Activated T-cell treated with anti-CD3 and anti-CD28 coated beads, Interleukin-2, amount 50 U/mL, for 24 hours (primary cell): ENCODE data around the gene CFAP73.
"Not testable (repeated sequence)": the region's sequence is repeated elsewhere in the genome, so short reads cannot be mapped to it uniquely, and the experiment has no call there.

Experiments used
- DNase-seq: peaks from one replicate; pipeline ENCODE4 v3.0.0-alpha.2; 2020
- H3K27ac Mint-ChIP-seq: 2 replicates; pipeline ENCODE4 v1.8.0; 2020; ENCODE audit warnings: mild to moderate bottlenecking, mixed read lengths
- H3K27me3 Mint-ChIP-seq: 2 replicates; pipeline ENCODE4 v1.8.0; 2020; ENCODE audit warnings: mixed read lengths
- H3K36me3 Mint-ChIP-seq: 2 replicates; pipeline ENCODE4 v1.8.0; 2020; ENCODE audit warnings: low read depth, mixed read lengths
- H3K4me1 Mint-ChIP-seq: 2 replicates; pipeline ENCODE4 v1.8.0; 2020; ENCODE audit warnings: low read depth, mixed read lengths
- H3K4me3 Mint-ChIP-seq: 2 replicates; pipeline ENCODE4 v1.8.0; 2020; ENCODE audit warnings: mild to moderate bottlenecking, moderate library complexity, mixed read lengths
- H3K9me3 Mint-ChIP-seq: 2 replicates; pipeline ENCODE4 v1.8.0; 2020; ENCODE audit warnings: mixed read lengths

Gene CFAP73

DNA sequence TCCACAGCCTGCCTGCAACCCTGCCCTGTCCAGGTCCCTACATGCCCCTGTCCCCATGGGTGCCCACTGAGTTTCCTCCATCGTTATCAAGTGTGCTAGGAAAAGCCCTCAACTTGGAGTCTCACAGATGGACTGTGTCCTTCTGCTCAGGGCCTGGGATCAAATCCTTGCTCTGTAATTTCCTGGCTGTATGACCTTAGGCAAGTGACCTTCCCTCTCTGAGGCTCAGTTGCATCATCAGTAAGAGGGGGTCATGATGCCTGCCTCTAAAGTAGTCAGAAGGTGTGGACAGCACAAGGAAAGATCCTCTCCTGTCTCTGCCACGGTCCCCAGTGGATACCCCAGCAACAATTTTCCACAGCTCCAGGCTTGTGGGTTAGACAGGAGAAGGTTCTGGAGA is 36.1 kb upstream of the CFAP73 start:
- H3K4me3 Mint-ChIP-seq: no peak overlapping the region
- H3K4me1 Mint-ChIP-seq: peaks cover 5% of the 10 kb centered on the region
- DNase-seq: no peak
- no peaks in the 10 kb centered on the region for H3K36me3 Mint-ChIP-seq
- no peak overlapping the region for H3K27ac Mint-ChIP-seq
- H3K27me3 Mint-ChIP-seq: no peaks in the 10 kb centered on the region
- H3K9me3 Mint-ChIP-seq: no peaks in the 10 kb centered on the region

DNA sequence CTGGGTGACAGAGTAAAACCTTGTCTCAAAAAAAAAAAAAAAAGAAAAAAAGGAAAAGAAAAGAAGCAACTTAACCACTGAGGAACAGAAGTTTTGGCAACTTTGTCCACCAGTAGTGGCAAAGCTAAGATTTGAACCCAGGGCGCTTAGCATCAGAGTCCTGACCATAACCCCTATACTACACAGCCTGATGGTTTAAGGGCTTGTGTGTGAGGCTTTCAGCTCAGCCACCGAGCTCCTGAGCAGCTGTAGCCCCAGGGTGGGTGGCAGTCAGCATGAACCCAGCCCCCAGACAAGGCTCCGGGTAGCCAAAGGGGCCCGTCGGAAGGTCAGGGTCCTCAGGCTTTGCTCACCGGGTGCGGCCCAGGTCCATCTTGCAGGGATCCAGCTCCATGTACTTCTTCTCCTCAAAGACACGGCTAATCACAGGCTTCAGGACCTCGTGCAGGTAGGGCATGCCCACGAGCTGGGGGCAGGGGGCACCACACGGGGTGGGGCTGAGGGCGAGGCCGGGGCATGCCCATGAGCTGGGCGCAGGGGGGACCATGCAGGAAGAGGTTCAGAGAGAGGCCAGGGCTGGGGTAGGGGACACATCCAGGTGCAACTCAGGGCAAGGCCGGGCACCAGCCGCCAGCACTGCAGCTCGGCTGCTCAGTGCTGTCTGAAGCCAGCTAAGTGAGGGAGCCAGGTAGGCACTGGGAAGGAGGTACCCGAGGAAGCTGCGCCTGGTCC is 34.9 kb upstream of the CFAP73 start:
- Mint-ChIP-seq H3K27ac (no peak overlapping the region), H3K27me3 (no peaks in the 10 kb centered on the region), H3K9me3 (no peaks in the 10 kb centered on the region), H3K4me1 (peaks cover 3% of the 10 kb centered on the region), H3K36me3 (no peaks in the 10 kb centered on the region), H3K4me3 (no peak overlapping the region)
- no peak for DNase-seq

DNA sequence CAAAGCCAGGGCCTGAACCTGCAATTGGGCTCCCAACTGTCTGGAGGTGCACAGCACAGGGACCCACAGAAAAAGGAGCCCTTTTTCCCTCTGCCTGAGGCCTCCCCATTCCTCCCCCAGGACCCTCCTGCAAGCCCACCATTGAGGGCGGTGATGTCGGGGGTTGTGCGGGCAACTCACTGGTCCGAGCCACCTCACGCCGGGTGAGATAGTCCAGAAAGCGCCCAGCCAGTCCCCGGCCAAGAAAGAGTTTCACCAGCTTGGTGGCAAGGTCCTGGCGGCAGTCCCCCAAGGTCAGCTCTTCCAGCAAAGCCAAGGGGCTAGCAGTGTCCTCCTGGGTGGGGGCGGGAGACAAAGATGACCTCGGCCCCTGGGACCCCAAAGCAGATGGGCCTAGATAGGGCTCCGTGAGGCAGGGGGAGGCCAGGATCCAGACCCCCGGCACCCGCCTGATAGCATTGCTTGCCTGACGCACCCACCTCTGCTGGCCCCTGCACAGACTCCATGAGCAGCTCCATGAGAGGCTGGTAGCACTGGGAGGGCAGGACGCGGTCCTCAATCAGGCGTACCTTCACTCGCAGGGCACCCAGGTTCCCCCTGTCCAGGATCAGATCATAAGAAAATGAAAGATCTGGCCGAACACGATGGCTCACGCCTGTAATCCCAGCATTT is 33.9 kb upstream of the CFAP73 start:
- no peaks in the 10 kb centered on the region for H3K4me1 Mint-ChIP-seq
- DNase-seq: no peak
- no peak overlapping the region for H3K27ac Mint-ChIP-seq
- H3K27me3 Mint-ChIP-seq: no peaks in the 10 kb centered on the region
- H3K4me3 Mint-ChIP-seq: no peak overlapping the region
- no peaks in the 10 kb centered on the region for H3K36me3 Mint-ChIP-seq
- H3K9me3 Mint-ChIP-seq: no peaks in the 10 kb centered on the region

DNA sequence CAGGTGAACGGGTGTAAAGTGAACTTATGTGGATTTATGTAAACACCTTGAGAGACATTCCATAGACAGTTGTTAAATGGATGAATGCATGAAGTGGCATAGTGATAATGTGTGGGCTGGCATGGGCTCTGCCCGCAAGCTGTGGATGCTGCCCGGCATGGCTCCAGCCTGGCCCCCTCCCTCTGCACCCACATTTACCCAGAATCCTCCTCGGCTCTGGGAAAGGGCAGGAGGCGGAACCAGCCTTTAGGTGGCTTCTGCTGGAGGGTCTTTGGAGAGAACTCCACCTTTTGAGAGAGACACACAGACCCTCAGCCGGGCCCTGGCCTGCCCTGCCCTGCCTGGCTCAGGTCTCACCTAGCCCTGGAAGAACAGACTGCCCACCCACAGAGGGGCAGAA is 32.6 kb upstream of the CFAP73 start:
- no peak for DNase-seq
- Mint-ChIP-seq H3K4me1 (no peaks in the 10 kb centered on the region), H3K36me3 (no peaks in the 10 kb centered on the region), H3K4me3 (no peak overlapping the region), H3K9me3 (no peaks in the 10 kb centered on the region), H3K27me3 (no peaks in the 10 kb centered on the region), H3K27ac (no peak overlapping the region)

DNA sequence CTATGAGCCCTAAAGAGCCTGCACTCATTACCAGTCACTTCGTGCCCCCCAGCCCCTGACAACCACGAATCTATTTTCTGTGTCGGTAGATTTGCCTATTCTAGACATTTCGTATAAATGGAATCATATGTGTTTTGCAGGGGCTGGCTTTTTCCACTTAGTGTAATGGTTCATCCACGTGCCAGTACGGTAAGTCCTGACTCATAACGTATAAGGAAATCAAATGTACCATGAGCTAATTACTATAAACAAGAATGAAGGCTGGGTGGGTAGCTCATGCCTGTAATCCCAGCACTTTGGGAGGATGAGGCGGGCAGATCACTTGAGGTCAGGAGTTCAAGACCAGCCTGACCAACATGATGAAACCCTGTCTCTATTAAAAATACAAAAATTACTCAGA is 31.8 kb upstream of the CFAP73 start:
- H3K27ac Mint-ChIP-seq, H3K36me3 Mint-ChIP-seq, H3K4me1 Mint-ChIP-seq, H3K27me3 Mint-ChIP-seq, DNase-seq, H3K9me3 Mint-ChIP-seq, H3K4me3 Mint-ChIP-seq: not testable (repeated sequence)

DNA sequence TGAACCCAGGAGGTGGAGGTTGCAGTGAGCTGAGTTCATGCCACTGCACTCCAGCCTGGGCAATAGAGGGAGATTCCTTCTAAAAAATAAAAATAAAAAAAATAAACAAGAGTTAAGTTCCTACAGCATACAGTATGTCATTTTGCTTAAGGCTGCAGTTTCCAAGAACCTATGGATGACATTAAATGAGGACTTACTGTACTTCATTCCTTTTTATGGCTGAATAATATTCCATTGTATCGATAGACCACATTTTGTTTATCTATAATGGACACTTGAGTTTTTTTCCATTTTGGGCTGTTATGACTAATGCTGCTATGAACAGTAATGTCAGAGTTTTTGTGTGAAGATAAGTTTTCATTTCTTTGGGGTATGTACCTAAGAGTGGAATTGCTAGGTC is 31.4 kb upstream of the CFAP73 start:
- Mint-ChIP-seq H3K4me3 (no peak overlapping the region), H3K9me3 (peaks cover 3% of the 10 kb centered on the region), H3K27ac (no peak overlapping the region), H3K36me3 (no peaks in the 10 kb centered on the region), H3K27me3 (no peaks in the 10 kb centered on the region), H3K4me1 (no peaks in the 10 kb centered on the region)
- no peak for DNase-seq

DNA sequence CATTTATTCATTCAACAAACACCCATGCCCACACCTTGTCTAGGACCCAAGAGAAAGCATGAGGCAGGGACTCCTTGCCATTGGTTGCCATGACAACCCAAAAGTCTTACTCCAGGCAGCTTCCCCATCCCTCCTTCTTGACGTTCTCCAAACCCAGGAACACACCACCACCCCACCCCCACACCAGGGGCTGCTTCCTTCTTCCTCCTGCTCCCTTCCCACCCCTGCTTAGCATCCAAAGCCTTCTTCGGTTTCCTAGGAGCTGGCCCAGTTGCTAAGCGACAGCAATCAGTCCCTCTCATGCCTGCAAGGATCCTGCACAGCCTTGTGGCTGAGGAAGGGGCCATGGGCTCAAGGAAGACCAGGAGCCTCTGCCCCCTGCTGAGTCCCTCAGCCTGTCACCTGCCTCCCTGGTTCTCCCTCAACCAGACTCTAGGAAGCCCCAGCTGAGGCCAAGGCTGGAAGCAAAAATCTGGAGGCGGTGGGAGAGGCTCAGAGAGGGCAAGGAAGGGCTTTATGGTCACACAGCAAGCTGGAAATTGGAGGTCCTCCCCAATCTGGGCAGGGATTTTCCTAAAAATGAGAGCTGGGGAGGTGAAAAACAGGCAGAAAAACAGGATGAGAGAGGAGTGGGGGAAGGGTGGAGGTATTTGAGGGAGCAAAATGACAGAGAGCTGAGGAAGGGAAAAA is 29.4 kb upstream of the CFAP73 start:
- Mint-ChIP-seq H3K4me3 (no peak overlapping the region), H3K9me3 (peaks cover 3% of the 10 kb centered on the region), H3K27me3 (no peaks in the 10 kb centered on the region), H3K4me1 (no peaks in the 10 kb centered on the region), H3K27ac (no peak overlapping the region), H3K36me3 (no peaks in the 10 kb centered on the region)
- DNase-seq: no peak

DNA sequence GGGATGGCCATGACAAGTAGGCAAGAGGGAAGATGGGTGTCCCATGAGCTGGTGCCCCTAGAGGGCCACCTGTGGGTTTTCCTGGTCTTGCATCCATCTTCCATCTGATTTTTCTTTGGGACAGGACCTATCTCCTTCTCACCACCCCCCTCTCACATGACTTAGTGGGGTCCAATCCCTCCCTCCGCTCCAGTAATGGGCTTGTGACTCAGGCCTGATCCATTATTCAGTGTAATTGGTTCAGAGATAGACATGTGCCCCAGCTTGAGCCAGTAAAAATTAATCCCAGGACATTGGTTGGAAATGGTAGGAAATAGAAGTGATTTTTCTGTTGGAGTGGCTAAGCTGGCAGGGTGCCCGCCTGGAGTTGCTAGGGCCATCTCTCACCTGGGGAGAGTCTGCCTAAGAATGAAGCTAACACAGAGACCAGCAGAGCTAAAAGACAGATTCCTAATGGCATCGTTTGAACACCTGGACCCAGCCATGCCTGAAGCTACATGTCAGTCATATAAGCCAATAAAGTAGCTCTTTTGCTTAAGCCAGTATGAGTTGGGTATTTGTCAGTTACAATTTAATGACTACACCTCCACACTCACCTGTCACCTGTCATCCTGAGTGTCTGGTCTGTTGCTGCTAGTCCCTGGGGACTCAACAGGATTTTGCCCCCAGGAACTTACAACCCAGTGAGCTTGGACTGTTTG is 28.7 kb upstream of the CFAP73 start:
- H3K27me3 Mint-ChIP-seq: no peaks in the 10 kb centered on the region
- H3K27ac Mint-ChIP-seq: no peak overlapping the region
- H3K36me3 Mint-ChIP-seq: no peaks in the 10 kb centered on the region
- no peaks in the 10 kb centered on the region for H3K4me1 Mint-ChIP-seq
- peaks cover 3% of the 10 kb centered on the region for H3K9me3 Mint-ChIP-seq
- no peak overlapping the region for H3K4me3 Mint-ChIP-seq
- no peak for DNase-seq

DNA sequence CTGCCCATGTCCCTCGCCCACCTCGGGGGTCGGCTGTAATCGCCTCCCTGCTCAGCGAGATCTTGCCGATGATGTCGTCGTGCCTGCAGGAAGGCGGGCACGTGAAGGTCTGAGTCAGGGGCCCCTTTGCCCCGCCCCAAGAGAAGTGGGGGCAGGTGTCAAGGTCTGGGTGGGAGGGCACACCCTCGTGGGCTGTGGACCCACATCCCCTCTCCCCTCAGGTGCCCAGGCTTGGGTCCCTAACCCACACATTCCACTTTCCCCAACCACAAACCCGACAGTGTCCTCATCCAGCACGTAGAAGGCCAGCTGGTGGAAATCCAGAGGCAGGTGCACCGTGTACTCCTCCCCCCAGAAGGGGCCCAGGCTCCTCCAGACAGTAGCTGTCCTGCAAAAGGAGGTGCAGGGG is 21.7 kb upstream of the CFAP73 start:
- H3K4me3 Mint-ChIP-seq: no peak overlapping the region
- H3K27ac Mint-ChIP-seq: no peak overlapping the region
- H3K4me1 Mint-ChIP-seq: no peaks in the 10 kb centered on the region

DNA sequence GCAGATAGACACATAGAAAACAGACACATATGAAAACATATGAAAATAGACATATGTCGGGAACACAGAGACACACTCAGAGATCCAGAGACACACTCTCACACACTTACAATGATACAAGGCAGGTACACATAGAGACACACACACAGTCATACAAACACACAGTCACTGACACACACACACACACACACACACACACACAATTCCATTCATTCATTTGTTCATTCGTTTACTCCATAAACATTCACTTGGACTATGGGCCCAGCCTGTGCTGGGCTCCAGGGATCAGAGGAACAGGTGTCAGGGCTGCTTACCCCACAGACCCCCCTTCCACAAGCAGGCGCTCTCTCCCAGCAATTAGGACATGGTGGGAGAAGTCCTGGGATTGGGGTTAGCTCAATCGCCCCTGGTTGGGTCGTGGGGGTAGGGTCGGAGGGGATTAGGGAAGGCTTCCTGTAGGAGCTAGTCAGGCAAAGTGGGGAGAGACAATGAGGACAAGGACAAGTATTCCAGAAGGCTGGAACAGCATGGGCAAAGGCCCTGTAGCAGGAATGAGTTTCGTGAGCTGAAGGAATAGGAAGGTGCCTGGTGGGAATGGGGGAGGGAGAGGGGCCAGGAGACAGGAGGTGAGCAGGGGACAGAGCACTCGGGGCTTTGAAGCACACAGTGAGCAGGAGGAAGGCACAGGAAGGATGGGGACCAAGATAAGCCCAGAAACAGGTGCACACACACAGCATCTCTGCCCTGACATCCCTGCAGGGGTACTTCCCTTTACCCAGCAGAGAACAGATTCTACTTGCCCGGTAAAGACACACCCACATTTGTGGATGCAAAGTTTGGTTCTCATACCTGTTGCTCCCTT is 20.5 kb upstream of the CFAP73 start:
- no peaks in the 10 kb centered on the region for H3K36me3 Mint-ChIP-seq
- H3K4me3 Mint-ChIP-seq: no peak overlapping the region
- DNase-seq: no peak
- no peaks in the 10 kb centered on the region for H3K27me3 Mint-ChIP-seq
- no peaks in the 10 kb centered on the region for H3K4me1 Mint-ChIP-seq
- no peaks in the 10 kb centered on the region for H3K9me3 Mint-ChIP-seq
- H3K27ac Mint-ChIP-seq: peak overlapping the region; percentile 9

More for the DNA sequence above, 21.7 kb upstream of the CFAP73 start:
- DNase-seq: no peak
- no peaks in the 10 kb centered on the region for H3K36me3 Mint-ChIP-seq
- H3K27me3 Mint-ChIP-seq: no peaks in the 10 kb centered on the region
- H3K9me3 Mint-ChIP-seq: peaks cover 2% of the 10 kb centered on the region

DNA sequence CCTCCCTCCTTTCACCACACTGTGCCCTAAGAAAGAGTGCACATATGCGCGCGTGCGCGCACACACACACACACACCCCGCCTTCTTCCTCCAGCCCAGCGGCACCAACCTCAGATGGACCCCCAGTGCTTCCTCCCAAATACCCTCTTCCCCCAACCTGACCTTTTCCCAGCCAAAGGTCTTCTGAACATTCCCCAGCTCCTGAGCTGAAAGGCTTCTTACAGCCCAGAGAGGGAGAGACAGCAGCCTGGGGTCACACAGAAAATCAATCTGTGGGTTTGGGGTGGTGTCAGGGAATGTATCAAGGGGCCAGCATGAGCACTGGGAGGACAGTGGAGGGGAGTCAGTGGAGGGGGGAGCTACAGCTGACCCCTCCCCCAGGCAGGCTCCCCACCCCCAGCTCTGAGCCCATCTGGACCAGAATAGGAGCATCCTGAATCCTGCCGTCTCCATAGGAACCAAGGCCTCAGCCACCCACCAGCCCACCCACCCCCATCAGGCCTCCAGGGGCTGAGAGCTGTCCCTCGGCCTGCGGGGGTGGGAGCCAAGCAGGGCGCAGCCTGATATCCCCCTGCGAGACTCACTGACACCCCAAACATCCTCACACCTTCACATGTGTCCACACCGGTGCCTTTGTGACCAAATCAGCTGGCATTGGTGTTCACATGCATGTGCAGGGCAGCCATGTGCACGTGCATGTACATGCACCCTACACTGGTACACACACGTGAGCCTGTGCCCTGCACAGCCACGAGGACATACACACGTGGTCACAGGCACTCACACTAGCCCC is 19.7 kb upstream of the CFAP73 start:
- H3K4me3 Mint-ChIP-seq: no peak overlapping the region
- H3K9me3 Mint-ChIP-seq: no peaks in the 10 kb centered on the region
- H3K27ac Mint-ChIP-seq: no peak overlapping the region
- peaks cover 2% of the 10 kb centered on the region for H3K4me1 Mint-ChIP-seq
- DNase-seq: no peak
- no peaks in the 10 kb centered on the region for H3K27me3 Mint-ChIP-seq
- no peaks in the 10 kb centered on the region for H3K36me3 Mint-ChIP-seq

DNA sequence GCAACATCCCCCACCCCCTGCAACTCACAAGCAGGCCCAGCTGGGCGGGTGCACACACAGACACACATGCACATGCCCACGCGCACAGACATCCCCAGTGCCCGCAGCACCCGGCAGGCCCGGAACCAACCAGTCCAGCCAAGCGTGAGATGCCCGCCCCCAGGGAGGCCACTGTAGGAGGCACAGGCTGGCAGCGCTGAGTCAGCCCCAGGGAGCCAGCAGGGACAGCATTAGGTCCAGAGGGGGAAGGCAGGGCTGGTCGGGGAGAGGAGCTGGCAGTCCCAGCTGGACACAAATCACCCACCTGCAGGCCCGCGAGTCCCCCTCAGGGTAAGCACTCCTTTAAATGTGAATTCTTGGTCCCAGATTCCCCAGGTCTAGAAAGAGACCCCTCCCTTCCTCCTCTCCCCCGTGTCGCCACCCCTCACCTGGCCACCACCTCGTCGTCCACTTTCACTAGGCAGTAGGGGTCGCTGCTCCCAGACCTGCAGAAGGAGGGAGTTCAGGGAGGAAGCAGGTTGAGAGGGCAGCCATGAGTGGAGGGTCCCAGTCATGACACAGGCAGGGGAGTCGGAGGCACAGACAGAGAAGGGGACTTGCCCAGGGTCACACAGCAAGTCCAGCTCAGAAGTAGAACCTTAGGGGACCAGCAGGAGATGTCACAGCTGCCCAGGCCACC is 18.9 kb upstream of the CFAP73 start:
- H3K27ac Mint-ChIP-seq: no peak overlapping the region
- no peak for DNase-seq
- no peaks in the 10 kb centered on the region for H3K9me3 Mint-ChIP-seq
- H3K36me3 Mint-ChIP-seq: no peaks in the 10 kb centered on the region
- peaks cover 6% of the 10 kb centered on the region for H3K4me1 Mint-ChIP-seq
- H3K4me3 Mint-ChIP-seq: no peak overlapping the region
- no peaks in the 10 kb centered on the region for H3K27me3 Mint-ChIP-seq

DNA sequence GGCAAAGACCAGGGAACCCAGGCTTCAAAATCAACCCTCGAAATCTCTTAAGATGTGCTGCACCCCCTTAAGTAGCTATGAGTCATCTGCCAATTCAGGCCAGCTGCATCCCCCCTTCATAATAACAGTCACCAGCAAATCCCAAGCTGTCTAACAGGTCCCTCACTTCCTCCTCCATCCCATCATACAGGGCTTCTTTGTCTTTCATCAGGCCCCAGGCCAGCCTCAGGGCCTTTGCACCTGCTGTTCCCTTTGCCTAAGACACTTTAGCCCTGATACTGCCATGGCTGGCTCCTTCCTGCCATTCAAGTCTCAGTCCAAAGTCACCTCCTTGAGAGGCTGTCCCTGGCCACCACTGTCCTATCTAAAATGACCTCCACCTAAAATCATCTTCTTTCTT is 18.0 kb upstream of the CFAP73 start:
- H3K4me1 Mint-ChIP-seq: peaks cover 14% of the 10 kb centered on the region
- H3K27me3 Mint-ChIP-seq: peaks cover 3% of the 10 kb centered on the region
- no peak overlapping the region for H3K27ac Mint-ChIP-seq
- H3K36me3 Mint-ChIP-seq: no peaks in the 10 kb centered on the region
- H3K9me3 Mint-ChIP-seq: no peaks in the 10 kb centered on the region
- H3K4me3 Mint-ChIP-seq: no peak overlapping the region
- no peak for DNase-seq
